ENCODE data around the gene SYT9.

GRCh38 chr11:7306900-7307299 is 55.2 kb downstream of the SYT9 start:
- no peak for TF ChIP-seq POLR2AphosphoS5 (IDR thresholded peaks at IDR 0.05; ENCODE audit: low read depth, low read length)
- TF ChIP-seq CTCF (IDR thresholded peaks at IDR 0.05) = no peak
- TF ChIP-seq SIN3A (IDR thresholded peaks at IDR 0.05; ENCODE audit: borderline replicate concordance, low read depth, low read length) = no peak
- no peak for TF ChIP-seq CHD2 (IDR thresholded peaks at IDR 0.05; ENCODE audit: low read length, partially characterized antibody)
- TF ChIP-seq IRF3 (IDR thresholded peaks at IDR 0.05; ENCODE audit: low read depth, low read length) = no peak
- TF ChIP-seq RFX5 (IDR thresholded peaks at IDR 0.05; ENCODE audit: low read length) = no peak
- no peak for TF ChIP-seq TAF1 (IDR thresholded peaks at IDR 0.05; ENCODE audit: borderline replicate concordance, low read depth, low read length)
- no peak for TF ChIP-seq MXI1 (IDR thresholded peaks at IDR 0.05; ENCODE audit: low read depth, low read length)
